Retinal pigment epithelial cell (primary cell): ENCODE results near the gene AOC2.
A peak's percentile ranks its signal among the peaks of the same experiment; 100 is the strongest.

Experiments used
- DNase-seq: peaks from one replicate; pipeline ENCODE4 v3.0.0-alpha.2; 2010; ENCODE audit warnings: low read depth
- H3K4me3 ChIP-seq: 2 replicates; pipeline ENCODE4 v1.5.1; 2011; ENCODE audit warnings: mild to moderate bottlenecking, low read length, control low read depth, moderate library complexity
- TF ChIP-seq, protein P1 (sequence below): conservative IDR thresholded peaks from 2 replicates; pipeline ENCODE4 v1.5.1; 2011; ENCODE audit warnings: low read depth, low read length, control low read depth, inconsistent platforms

The AOC2 gene

DNA sequence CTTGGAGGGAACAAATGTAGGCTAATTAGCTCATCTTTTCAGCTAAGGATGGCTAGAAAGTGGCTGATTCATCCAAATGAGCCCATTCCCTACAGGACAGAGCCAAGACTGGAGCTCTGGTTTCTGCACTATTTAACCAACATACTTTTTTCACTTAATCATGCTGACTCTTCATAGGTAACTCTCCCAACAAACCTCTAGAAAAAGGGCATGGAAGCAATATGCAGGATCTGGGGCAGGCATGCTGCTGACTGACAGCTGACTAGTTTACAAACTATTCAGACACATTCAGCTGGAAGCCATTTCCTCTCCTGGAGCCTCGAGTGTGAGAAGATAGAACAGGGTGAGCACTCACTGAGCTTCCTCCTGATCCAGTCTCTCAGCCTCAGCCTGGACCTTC is 26.5 kb upstream of the AOC2 start:
- TF ChIP-seq, protein P1, sequence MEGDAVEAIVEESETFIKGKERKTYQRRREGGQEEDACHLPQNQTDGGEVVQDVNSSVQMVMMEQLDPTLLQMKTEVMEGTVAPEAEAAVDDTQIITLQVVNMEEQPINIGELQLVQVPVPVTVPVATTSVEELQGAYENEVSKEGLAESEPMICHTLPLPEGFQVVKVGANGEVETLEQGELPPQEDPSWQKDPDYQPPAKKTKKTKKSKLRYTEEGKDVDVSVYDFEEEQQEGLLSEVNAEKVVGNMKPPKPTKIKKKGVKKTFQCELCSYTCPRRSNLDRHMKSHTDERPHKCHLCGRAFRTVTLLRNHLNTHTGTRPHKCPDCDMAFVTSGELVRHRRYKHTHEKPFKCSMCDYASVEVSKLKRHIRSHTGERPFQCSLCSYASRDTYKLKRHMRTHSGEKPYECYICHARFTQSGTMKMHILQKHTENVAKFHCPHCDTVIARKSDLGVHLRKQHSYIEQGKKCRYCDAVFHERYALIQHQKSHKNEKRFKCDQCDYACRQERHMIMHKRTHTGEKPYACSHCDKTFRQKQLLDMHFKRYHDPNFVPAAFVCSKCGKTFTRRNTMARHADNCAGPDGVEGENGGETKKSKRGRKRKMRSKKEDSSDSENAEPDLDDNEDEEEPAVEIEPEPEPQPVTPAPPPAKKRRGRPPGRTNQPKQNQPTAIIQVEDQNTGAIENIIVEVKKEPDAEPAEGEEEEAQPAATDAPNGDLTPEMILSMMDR, result no peak
- DNase-seq, result no peak
- no peak overlapping the region for H3K4me3 ChIP-seq

DNA sequence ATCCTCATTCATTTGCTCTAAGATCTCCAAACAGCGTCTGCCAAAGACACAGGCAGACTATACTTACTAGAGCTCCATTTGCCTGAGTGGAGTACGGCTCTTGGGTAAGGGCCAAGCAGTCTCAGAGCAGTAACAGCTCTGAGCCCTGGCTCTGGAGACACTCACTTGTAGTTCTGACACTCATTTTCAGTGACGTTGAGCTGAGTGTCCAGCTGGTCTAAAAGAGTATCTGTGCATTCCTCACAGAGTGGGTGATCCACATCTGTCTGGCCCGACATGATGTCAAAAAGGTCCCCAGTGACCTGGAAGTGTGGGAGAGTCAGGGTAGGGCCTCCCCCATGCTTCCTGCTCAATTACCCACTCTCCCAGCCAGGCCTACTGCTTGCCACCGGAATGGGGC is 26.0 kb upstream of the AOC2 start:
- no peak overlapping the region for H3K4me3 ChIP-seq
- DNase-seq, result no peak
- TF ChIP-seq, protein P1, result no peak

DNA sequence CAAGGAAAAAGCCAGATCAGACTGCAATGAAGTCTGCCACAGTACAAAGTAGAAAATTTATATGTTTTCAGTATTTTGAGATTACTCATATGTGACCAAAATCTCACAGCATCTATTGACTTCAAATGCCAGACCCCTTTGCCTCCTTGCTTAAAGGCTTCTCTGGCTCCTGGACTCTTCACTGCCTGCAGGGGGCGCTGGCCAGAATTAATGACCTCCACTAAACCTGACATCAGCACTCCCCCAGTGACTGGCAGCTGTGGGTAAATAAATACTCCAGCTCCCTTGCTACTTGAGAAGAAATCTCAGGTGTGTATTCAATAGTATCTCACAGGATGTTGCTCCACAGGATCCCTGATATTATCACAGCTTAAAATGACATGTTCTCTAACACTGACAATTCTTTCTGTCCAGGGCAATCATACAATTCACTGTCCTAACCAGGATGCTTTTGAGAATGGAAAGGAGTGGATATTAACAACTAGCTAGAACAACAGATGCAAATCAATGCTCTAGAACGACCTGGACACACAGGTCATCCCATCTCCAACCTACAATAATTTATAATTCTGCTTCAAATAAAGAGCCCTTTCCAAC is 24.3 kb upstream of the AOC2 start:
- no peak for DNase-seq
- no peak overlapping the region for H3K4me3 ChIP-seq
- TF ChIP-seq, protein P1, result peak; percentile 90

DNA sequence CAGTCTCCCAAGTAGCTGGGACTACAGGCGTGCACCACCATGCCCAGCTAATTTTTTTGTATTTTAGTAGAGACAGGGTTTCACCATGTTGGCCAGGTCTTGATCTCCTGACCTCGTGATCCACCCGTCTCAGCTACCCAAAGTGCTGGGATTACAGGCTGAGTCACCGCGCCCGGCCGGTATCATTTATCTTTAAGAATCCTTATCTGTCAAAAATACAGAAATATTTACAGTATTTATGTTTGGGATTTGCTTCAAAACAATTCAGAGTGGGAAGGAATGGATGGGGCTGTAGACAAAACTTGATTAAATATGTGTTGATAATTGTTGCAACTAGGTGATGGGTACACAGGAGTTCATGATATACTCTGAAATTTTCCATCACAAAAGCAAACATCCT is 23.2 kb upstream of the AOC2 start:
- no peak for DNase-seq
- TF ChIP-seq, protein P1, result no peak
- H3K4me3 ChIP-seq, result no peak overlapping the region

DNA sequence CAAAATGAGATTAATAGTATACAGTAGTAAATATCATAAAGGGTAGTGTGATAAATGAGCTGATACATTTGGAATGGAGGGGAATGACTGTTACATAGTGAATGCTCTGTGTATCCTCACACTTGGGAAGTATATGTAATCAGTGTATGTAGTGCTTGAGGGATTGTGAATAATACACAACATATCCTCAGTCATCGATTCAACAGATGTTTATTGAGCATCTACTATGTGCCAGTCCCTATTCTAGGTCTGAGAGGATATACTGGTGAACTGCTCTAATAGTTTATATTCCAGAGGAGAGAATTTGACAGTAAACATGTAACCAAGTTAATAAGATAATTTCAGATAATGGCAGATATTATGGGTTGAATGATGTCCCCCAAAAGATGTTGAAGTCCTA is 16.9 kb upstream of the AOC2 start:
- no peak for DNase-seq
- no peak overlapping the region for H3K4me3 ChIP-seq
- TF ChIP-seq, protein P1, result no peak

DNA sequence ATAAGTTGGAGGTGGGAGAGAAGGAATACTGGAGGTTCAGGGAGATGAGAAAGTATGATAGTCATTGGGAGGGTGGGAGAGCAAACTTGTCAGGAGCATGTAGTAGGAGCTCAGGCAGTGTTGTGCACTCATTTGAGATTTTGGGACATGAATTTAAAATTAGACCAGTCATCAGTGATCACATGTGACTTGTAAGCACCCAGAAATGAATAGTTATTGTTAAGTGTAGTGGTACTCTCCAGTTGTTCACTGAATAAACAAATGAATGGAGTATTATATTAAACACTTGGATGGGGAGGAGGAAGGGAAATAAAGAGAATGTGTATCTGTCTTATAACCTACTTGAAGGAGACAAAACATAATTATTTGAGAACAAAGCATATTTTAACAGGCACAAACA is 13.4 kb upstream of the AOC2 start:
- H3K4me3 ChIP-seq, result no peak overlapping the region
- no peak for DNase-seq
- TF ChIP-seq, protein P1, result no peak

DNA sequence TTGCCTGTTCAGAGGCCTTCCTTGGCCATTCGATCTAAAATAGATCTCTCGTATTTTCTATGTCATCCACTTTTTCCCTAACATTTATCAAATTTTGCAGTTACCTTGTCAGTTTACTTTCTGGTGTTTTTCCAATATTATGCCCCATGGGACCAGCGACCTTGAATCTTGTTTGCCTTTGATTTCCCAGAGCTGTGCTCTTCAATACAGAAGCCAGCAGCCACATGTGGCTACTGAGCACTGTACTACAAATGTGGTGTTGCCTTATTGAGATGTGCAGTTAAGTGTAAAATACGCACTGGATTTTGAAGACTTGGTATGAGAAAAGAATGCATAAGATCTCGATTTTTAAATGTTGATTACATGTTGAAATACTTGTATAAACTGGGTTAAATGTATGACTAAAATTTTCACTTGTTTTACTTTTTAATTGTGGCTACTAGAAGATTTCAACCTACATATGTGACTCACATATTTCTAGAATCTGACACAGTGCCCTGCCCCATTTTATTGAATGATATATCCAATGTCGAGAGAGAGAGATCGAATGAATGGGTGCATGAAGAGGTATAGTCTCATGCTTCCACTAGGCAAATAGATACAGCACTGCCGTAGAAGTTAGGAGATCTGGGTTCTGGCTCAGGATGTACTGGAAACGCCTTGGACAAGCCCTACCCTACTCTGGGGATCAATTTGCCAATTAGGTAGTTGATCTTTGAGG is 12.0 kb upstream of the AOC2 start:
- no peak for DNase-seq
- H3K4me3 ChIP-seq, result peak overlapping the region; percentile 99
- TF ChIP-seq, protein P1, result no peak
